H1 (cell line): Measurements from ENCODE around the gene PAGE1. TPM values are rescaled to one million over a fixed set of nuclear protein-coding genes. Genes with fewer than 3 reads are reported as not detected.

ENCODE experiments used
- CTCF ChIP-seq, 3 experiments: IDR thresholded peaks; 1 replicate in 2 of 3; 2 replicates in 1 of 3; pipeline versions ENCODE4 v1.5.1 to v1.6.1; 2011; ENCODE audit warnings: low read length in 3 of 3, mild to moderate bottlenecking in 3 of 3, inconsistent platforms in 2 of 3, low read depth in 1 of 3, moderate library complexity in 1 of 3; ENCODE audit not compliant: insufficient read depth in 1 of 3; ENCODE audit errors: control extremely low read depth in 1 of 3
- NANOG ChIP-seq: IDR thresholded peaks from 2 replicates; pipeline ENCODE4 v1.6.1; 2011; ENCODE audit warnings: low read length, low read depth, mild to moderate bottlenecking, inconsistent platforms; ENCODE audit not compliant: insufficient read depth, poor library complexity, severe bottlenecking
- TEAD4 ChIP-seq: IDR thresholded peaks from 2 replicates; pipeline ENCODE4 v1.6.1; 2012; ENCODE audit warnings: low read depth, low read length, inconsistent platforms, mixed read lengths
- polyA plus RNA-seq, 7 experiments: library from polyadenylated mRNA; depleted of rRNA in 3 of 7; stranded (reverse) in 5 of 7; unstranded in 2 of 7; fragments of >200 nt in 5 of 7; fragments of 200-250 nt in 2 of 7; gene quantifications; 1 replicate in 5 of 7; 2 replicates in 1 of 7; 4 replicates in 1 of 7; pipeline versions ENCODE4 v1.2.1 to v1.2.3, GENCODE V29; 2011 to 2013; ENCODE audit warnings: missing spikeins in 2 of 7, mixed read lengths in 2 of 7
- total RNA-seq: library from RNA; stranded (reverse); fragmentation: NEBNext Ultra II Directional; extraction: Animal tissue kit (Norgen Biotek cat#: 25700); gene quantifications from 2 replicates; pipeline ENCODE4 v1.2.1, GENCODE V29; 2021

PAGE1 gene
- total and polyA plus RNA-seq, 2 of the 8 experiments (the other 6 are each of a cell fraction or from before 2014, with no cell fraction given): not detected

GRCh38 chrX:49664824-49665223 is 31.0 kb downstream of the PAGE1 start (continued):
- no peak for TF ChIP-seq TEAD4
- TF ChIP-seq NANOG: no peak
- no peak for TF ChIP-seq CTCF (IDR thresholded peaks at IDR 0.05; ENCODE audit: control extremely low read depth in 1 of 3, insufficient read depth in 1 of 3, low read depth in 1 of 3, low read length in 3 of 3)
